Fibroblast of skin of right quadriceps (primary cell): ENCODE results near the gene TTPAL.

Experiments
- DNase-seq: peaks from one replicate; pipeline ENCODE4 v3.0.0-alpha.2; 2013

TTPAL gene

GRCh38 chr20:44501448-44501847 is 25.8 kb downstream of the TTPAL start:
- DNase-seq: peak; percentile 54

- no peak for DNase-seq
Observed at GRCh38 chr20:44502968-44503367, 27.3 kb downstream of the TTPAL start.

- no peak for DNase-seq
Observed at GRCh38 chr20:44504402-44505307, 29.0 kb downstream of the TTPAL start.

GRCh38 chr20:44509762-44510161 is 34.1 kb downstream of the TTPAL start:
- DNase-seq: no peak

- DNase-seq: no peak
Observed at GRCh38 chr20:44513871-44514270, 38.2 kb downstream of the TTPAL start.

- no peak for DNase-seq
Observed at GRCh38 chr20:44516491-44516890, 40.8 kb downstream of the TTPAL start.

- no peak for DNase-seq
Observed at GRCh38 chr20:44517454-44517853, 41.8 kb downstream of the TTPAL start.

- DNase-seq: no peak
Observed at GRCh38 chr20:44518248-44518647, 42.6 kb downstream of the TTPAL start.

GRCh38 chr20:44520881-44521280 is 45.2 kb downstream of the TTPAL start:
- DNase-seq: no peak

- peak; percentile 94 for DNase-seq
Observed at GRCh38 chr20:44521484-44522481, 46.1 kb downstream of the TTPAL start, which contains the start of gene SERINC3. Gene SERINC3 (minus strand): TSS chr20:44522070. CDS start chr20:44521951, 119 bp downstream.

GRCh38 chr20:44522841-44523240 is 47.2 kb downstream of the TTPAL start:
- DNase-seq: no peak

- DNase-seq: no peak
Observed at GRCh38 chr20:44523746-44524145, 48.1 kb downstream of the TTPAL start.

- peak; percentile 67 for DNase-seq
Observed at GRCh38 chr20:44526129-44526528, 50.5 kb downstream of the TTPAL start.

- DNase-seq: no peak
Observed at GRCh38 chr20:44527716-44528199, 52.1 kb downstream of the TTPAL start.

- DNase-seq: no peak
Observed at GRCh38 chr20:44528309-44528708, 52.6 kb downstream of the TTPAL start.

- no peak for DNase-seq
Observed at GRCh38 chr20:44532259-44532980, 56.7 kb downstream of the TTPAL start.

GRCh38 chr20:44532981-44533331 is 57.3 kb downstream of the TTPAL start:
- peak; percentile 69 for DNase-seq

- no peak for DNase-seq
Observed at GRCh38 chr20:44533928-44534327, 58.3 kb downstream of the TTPAL start.

GRCh38 chr20:44536175-44536574 is 60.5 kb downstream of the TTPAL start:
- DNase-seq: no peak

GRCh38 chr20:44537993-44538392 is 62.3 kb downstream of the TTPAL start:
- no peak for DNase-seq

- DNase-seq: peak; percentile 73
Observed at GRCh38 chr20:44540834-44541233, 65.2 kb downstream of the TTPAL start.

- DNase-seq: no peak
Observed at GRCh38 chr20:44541992-44542391, 66.3 kb downstream of the TTPAL start.

- no peak for DNase-seq
Observed at GRCh38 chr20:44542890-44543289, 67.2 kb downstream of the TTPAL start.
